Measurements from ENCODE around the gene GAB1. TPM values are rescaled to one million over a fixed set of nuclear protein-coding genes. Genes with fewer than 3 reads are reported as not detected.

Gene GAB1
- total and polyA plus RNA-seq, 2 of the 13 experiments (the other 11 are each of a cell fraction or from before 2014, with no cell fraction given): 8.7 to 14.7 TPM

DNA sequence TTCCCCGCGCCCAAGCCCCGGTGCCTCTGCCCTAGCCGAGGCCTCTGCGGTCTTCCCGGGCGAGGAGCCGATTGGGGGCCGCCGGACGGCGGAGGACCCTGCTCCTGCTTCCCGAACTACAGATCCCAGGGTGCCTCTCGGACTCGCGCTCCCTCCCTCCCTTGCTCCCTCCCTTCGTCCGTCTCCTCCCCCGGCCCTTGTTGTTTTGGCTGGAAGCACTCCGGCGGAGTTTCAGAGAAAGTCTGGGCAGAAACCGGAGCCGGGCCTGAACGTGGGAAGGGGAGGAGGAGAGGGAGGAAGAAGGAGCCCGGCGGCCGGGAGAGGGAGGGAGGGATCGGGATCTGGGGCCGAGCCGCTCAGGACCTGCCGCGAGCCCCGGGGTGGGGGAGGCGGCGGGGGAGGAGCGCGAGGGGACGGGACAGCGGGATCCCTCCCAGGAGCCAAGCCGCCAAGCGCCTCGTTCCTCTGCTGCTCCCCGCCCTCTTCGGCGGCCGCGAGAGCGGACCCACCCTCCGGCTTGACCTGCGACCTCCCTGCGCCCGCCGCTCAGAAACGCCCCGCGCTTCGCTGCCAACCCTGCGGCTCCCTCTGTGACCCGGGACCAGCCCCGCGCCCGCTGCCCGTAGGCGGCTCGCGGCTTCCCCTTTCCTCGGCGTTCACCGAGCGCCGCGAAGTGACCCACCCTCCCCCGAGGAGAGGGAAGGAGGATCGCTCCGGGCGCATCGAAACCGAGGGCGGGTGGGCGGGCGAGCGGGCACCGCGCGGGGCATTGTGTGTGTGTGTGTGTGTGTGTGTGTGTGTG is 496 bp upstream of the GAB1 start (continued):
- TF ChIP-seq NBN (conservative IDR thresholded peaks at IDR 0.05) (no peak), SAP130 (CRISPR knock-in tag; IDR thresholded peaks at IDR 0.05; ENCODE audit: low read depth) (peak; percentile 79), PHF5A (CRISPR knock-in tag; IDR thresholded peaks at IDR 0.05; ENCODE audit: low read depth, unreplicated experiment) (no peak), ZNF17 (CRISPR knock-in tag; IDR thresholded peaks at IDR 0.05) (no peak), YEATS4 (CRISPR knock-in tag; IDR thresholded peaks at IDR 0.05; ENCODE audit: borderline replicate concordance) (peak; percentile 68), ZNF3 (CRISPR knock-in tag; IDR thresholded peaks at IDR 0.05) (no peak), SRSF9 (IDR thresholded peaks at IDR 0.05; ENCODE audit: borderline replicate concordance, insufficient read depth, low read depth, low read length, poor library complexity, severe bottlenecking) (no peak), NFRKB (IDR thresholded peaks at IDR 0.05) (no peak)
- TF ChIP-seq, protein P1, sequence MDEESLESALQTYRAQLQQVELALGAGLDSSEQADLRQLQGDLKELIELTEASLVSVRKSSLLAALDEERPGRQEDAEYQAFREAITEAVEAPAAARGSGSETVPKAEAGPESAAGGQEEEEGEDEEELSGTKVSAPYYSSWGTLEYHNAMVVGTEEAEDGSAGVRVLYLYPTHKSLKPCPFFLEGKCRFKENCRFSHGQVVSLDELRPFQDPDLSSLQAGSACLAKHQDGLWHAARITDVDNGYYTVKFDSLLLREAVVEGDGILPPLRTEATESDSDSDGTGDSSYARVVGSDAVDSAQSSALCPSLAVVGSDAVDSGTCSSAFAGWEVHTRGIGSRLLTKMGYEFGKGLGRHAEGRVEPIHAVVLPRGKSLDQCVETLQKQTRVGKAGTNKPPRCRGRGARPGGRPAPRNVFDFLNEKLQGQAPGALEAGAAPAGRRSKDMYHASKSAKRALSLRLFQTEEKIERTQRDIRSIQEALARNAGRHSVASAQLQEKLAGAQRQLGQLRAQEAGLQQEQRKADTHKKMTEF (CRISPR knock-in tag; IDR thresholded peaks at IDR 0.05): peak; percentile 80
- TF ChIP-seq, protein P2, sequence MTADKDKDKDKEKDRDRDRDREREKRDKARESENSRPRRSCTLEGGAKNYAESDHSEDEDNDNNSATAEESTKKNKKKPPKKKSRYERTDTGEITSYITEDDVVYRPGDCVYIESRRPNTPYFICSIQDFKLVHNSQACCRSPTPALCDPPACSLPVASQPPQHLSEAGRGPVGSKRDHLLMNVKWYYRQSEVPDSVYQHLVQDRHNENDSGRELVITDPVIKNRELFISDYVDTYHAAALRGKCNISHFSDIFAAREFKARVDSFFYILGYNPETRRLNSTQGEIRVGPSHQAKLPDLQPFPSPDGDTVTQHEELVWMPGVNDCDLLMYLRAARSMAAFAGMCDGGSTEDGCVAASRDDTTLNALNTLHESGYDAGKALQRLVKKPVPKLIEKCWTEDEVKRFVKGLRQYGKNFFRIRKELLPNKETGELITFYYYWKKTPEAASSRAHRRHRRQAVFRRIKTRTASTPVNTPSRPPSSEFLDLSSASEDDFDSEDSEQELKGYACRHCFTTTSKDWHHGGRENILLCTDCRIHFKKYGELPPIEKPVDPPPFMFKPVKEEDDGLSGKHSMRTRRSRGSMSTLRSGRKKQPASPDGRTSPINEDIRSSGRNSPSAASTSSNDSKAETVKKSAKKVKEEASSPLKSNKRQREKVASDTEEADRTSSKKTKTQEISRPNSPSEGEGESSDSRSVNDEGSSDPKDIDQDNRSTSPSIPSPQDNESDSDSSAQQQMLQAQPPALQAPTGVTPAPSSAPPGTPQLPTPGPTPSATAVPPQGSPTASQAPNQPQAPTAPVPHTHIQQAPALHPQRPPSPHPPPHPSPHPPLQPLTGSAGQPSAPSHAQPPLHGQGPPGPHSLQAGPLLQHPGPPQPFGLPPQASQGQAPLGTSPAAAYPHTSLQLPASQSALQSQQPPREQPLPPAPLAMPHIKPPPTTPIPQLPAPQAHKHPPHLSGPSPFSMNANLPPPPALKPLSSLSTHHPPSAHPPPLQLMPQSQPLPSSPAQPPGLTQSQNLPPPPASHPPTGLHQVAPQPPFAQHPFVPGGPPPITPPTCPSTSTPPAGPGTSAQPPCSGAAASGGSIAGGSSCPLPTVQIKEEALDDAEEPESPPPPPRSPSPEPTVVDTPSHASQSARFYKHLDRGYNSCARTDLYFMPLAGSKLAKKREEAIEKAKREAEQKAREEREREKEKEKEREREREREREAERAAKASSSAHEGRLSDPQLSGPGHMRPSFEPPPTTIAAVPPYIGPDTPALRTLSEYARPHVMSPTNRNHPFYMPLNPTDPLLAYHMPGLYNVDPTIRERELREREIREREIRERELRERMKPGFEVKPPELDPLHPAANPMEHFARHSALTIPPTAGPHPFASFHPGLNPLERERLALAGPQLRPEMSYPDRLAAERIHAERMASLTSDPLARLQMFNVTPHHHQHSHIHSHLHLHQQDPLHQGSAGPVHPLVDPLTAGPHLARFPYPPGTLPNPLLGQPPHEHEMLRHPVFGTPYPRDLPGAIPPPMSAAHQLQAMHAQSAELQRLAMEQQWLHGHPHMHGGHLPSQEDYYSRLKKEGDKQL (CRISPR knock-in tag; IDR thresholded peaks at IDR 0.05; ENCODE audit: low read depth): 0 out of 2 replicates have a peak, but pooled peaks have one; percentile 33
- TF ChIP-seq, protein P3, sequence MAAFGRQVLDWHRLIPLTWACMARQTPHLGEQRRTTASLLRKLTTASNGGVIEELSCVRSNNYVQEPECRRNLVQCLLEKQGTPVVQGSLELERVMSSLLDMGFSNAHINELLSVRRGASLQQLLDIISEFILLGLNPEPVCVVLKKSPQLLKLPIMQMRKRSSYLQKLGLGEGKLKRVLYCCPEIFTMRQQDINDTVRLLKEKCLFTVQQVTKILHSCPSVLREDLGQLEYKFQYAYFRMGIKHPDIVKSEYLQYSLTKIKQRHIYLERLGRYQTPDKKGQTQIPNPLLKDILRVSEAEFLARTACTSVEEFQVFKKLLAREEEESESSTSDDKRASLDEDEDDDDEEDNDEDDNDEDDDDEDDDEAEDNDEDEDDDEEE (CRISPR knock-in tag; IDR thresholded peaks at IDR 0.05): peak; percentile 74; the same call in 1 of the 2 replicates
- TF ChIP-seq, protein P4, sequence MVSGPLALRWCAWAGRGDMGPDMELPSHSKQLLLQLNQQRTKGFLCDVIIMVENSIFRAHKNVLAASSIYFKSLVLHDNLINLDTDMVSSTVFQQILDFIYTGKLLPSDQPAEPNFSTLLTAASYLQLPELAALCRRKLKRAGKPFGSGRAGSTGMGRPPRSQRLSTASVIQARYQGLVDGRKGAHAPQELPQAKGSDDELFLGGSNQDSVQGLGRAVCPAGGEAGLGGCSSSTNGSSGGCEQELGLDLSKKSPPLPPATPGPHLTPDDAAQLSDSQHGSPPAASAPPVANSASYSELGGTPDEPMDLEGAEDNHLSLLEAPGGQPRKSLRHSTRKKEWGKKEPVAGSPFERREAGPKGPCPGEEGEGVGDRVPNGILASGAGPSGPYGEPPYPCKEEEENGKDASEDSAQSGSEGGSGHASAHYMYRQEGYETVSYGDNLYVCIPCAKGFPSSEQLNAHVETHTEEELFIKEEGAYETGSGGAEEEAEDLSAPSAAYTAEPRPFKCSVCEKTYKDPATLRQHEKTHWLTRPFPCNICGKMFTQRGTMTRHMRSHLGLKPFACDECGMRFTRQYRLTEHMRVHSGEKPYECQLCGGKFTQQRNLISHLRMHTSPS (CRISPR knock-in tag; IDR thresholded peaks at IDR 0.05; ENCODE audit: low read depth): no peak
- TF ChIP-seq, protein P5, sequence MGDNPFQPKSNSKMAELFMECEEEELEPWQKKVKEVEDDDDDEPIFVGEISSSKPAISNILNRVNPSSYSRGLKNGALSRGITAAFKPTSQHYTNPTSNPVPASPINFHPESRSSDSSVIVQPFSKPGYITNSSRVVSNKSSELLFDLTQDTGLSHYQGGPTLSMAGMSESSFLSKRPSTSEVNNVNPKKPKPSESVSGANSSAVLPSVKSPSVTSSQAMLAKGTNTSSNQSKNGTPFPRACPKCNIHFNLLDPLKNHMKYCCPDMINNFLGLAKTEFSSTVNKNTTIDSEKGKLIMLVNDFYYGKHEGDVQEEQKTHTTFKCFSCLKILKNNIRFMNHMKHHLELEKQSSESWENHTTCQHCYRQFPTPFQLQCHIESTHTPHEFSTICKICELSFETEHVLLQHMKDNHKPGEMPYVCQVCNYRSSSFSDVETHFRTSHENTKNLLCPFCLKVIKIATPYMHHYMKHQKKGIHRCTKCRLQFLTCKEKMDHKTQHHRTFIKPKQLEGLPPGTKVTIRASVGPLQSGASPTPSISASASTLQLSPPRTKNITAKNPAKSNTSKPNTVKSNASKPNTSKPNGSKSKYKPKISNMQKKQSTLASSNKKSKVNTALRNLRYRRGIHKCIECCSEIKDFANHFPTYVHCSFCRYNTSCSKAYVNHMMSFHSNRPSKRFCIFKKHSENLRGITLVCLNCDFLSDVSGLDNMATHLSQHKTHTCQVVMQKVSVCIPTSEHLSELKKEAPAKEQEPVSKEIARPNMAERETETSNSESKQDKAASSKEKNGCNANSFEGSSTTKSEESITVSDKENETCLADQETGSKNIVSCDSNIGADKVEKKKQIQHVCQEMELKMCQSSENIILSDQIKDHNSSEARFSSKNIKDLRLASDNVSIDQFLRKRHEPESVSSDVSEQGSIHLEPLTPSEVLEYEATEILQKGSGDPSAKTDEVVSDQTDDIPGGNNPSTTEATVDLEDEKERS (CRISPR knock-in tag; IDR thresholded peaks at IDR 0.05): no peak
- TF ChIP-seq, protein P6, sequence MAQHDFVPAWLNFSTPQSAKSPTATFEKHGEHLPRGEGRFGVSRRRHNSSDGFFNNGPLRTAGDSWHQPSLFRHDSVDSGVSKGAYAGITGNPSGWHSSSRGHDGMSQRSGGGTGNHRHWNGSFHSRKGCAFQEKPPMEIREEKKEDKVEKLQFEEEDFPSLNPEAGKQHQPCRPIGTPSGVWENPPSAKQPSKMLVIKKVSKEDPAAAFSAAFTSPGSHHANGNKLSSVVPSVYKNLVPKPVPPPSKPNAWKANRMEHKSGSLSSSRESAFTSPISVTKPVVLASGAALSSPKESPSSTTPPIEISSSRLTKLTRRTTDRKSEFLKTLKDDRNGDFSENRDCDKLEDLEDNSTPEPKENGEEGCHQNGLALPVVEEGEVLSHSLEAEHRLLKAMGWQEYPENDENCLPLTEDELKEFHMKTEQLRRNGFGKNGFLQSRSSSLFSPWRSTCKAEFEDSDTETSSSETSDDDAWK (CRISPR knock-in tag; IDR thresholded peaks at IDR 0.05): no peak
